ENCODE data around the gene ITIH5. TPM values are rescaled to one million over a fixed set of nuclear protein-coding genes. Genes with fewer than 3 reads are reported as not detected.

The ITIH5 gene
- total RNA-seq, 1 experiment from 2014 or later = not detected

DNA sequence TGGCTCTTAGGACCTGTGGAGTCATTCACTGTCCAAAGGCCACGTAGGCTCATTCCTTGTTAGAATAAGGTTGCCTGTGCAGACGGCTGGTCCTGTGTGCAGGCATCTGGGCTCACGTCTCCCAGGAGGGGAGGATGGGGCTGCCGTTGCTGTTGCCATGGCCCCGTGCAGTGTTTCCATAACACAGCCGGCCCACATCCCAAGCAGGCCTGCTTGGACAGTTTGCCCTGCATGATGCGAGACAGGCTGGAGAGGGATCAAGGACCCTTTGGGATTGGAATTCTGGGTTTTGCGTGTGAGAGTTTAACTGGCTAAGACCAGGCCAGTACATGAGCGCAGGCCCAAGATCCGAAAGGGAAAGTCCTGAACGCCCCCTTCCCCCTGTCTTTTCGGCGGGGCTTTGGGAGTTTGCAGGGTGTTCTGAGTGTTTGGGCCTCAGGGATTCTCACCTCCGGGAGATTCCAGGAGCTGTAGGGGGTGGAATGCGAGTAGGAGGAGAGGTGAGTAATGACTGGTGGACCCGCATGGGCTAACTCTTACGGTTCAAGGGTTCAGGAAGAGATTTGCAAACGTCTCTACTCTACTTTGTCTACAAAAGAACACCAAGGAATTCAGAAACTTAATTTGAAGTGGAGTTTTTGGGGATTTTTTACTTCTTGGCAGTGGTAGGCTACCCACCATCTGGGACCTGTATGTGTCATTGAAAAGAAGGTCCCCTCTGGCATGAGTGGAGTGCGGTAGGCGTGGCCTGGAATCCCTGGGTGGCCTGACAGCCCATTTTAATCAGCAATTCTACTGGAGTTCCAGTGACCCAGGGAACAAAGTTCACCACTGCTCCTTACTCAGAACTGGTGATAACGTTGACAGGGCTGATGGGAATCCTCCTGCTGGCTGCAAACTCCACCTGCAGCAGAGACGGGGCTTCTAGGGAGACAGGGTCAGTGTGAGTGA, 125.4 kb downstream of the ITIH5 start:
- POLR2A ChIA-PET = no interaction called here
- BruUV-seq (replicated peaks) = no TSS peak
- H3K27ac Mint-ChIP-seq (ENCODE audit: low read depth, unreplicated experiment) = no peak overlapping the region

DNA sequence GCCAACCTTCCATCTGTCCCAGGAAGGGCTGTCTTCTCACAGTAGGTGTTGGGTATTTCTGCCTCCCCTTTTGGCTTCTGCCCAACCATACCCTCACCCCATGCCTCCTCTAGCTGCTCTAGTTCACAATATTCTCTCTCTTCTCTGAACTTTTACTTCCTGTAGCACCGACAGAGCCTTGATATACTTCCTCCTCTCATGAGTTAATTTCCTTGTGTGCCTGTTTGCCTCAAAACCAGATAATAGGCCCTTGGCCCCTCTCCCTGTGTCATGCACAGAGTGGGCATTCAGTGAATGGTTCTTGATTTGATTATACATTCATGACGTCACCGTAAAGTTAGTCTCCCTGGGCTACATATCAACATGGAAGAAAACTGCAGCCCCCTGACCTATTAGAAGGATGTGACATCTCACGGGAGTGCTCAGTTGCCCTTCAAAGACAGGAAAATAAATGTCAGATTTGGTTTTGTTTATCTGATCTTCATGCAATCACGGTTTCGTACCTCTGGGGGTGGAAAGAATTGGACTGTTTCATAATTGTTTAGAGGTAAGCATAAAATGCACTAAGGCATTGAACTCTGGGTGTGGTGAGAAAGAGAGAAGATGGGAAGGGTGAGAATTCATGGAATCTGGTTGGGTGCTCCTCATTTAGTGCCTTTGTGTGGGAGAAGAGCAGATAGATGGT, 127.7 kb downstream of the ITIH5 start:
- Mint-ChIP-seq H3K4me3 (ENCODE audit: unreplicated experiment) (no peak overlapping the region), H3K36me3 (ENCODE audit: insufficient read depth, unreplicated experiment) (no peaks in the 10 kb centered on the region), H3K9me3 (ENCODE audit: unreplicated experiment) (peaks cover 7% of the 10 kb centered on the region), H3K27ac (ENCODE audit: low read depth, unreplicated experiment) (no peak overlapping the region), H3K27me3 (ENCODE audit: insufficient read depth, unreplicated experiment) (no peaks in the 10 kb centered on the region), H3K4me1 (ENCODE audit: insufficient read depth, unreplicated experiment) (no peaks in the 10 kb centered on the region)
- BruUV-seq (replicated peaks) = no TSS peak
- POLR2A ChIA-PET = no interaction called here
- intact Hi-C loops (cut with micrococcal nuclease) = no loop called here
- CTCF ChIA-PET = no interaction called here
- no peak for DNase-seq (ENCODE audit: unreplicated experiment)
- TF ChIP-seq, protein P1, sequence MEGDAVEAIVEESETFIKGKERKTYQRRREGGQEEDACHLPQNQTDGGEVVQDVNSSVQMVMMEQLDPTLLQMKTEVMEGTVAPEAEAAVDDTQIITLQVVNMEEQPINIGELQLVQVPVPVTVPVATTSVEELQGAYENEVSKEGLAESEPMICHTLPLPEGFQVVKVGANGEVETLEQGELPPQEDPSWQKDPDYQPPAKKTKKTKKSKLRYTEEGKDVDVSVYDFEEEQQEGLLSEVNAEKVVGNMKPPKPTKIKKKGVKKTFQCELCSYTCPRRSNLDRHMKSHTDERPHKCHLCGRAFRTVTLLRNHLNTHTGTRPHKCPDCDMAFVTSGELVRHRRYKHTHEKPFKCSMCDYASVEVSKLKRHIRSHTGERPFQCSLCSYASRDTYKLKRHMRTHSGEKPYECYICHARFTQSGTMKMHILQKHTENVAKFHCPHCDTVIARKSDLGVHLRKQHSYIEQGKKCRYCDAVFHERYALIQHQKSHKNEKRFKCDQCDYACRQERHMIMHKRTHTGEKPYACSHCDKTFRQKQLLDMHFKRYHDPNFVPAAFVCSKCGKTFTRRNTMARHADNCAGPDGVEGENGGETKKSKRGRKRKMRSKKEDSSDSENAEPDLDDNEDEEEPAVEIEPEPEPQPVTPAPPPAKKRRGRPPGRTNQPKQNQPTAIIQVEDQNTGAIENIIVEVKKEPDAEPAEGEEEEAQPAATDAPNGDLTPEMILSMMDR (IDR thresholded peaks at IDR 0.05; ENCODE audit: unreplicated experiment) = no peak

More for the DNA sequence above, 125.4 kb downstream of the ITIH5 start:
- no peaks in the 10 kb centered on the region for H3K4me1 Mint-ChIP-seq (ENCODE audit: insufficient read depth, unreplicated experiment)
- H3K4me3 Mint-ChIP-seq (ENCODE audit: unreplicated experiment) = no peak overlapping the region
- TF ChIP-seq, protein P1 (IDR thresholded peaks at IDR 0.05; ENCODE audit: unreplicated experiment) = no peak
- no peak for DNase-seq (ENCODE audit: unreplicated experiment)
- CTCF ChIA-PET = no interaction called here
- H3K36me3 Mint-ChIP-seq (ENCODE audit: insufficient read depth, unreplicated experiment) = no peaks in the 10 kb centered on the region
- intact Hi-C loops (cut with micrococcal nuclease) = no loop called here
- peaks cover 7% of the 10 kb centered on the region for H3K9me3 Mint-ChIP-seq (ENCODE audit: unreplicated experiment)
- no peaks in the 10 kb centered on the region for H3K27me3 Mint-ChIP-seq (ENCODE audit: insufficient read depth, unreplicated experiment)

DNA sequence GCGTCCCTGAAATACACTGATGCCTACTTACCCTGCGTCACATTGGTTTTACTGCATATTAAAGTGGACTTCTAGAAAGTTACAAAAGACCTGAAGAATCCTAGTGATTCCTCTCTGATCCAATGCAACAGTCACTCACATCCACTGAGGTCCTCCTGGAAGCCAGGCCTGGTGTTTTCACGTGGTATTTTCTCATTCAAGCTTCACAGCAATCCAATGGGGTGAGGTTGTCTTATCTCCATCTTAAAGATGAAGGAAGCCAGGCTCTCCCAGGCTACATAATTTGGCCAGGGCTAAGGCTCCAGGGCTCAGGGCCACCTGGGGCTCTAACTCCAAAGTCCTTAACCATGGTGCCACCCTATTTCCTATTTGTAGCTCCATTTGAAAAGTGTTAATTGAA, 129.6 kb downstream of the ITIH5 start:
- ChIA-PET CTCF (interaction anchor here (1.4 kb wide), 1 partner anchor 12 kb away, joined by 8 read pairs; no protein-coding TSS in a partner anchor), POLR2A (interaction anchor here (0.6 kb wide), 1 partner anchor 495 kb away, joined by 3 read pairs; no protein-coding TSS in a partner anchor)
- H3K27ac Mint-ChIP-seq (ENCODE audit: low read depth, unreplicated experiment) = no peak overlapping the region
- intact Hi-C loops (cut with micrococcal nuclease) = no loop called here
- DNase-seq (ENCODE audit: unreplicated experiment) = no peak
- H3K27me3 Mint-ChIP-seq (ENCODE audit: insufficient read depth, unreplicated experiment) = peaks cover 11% of the 10 kb centered on the region
- H3K4me1 Mint-ChIP-seq (ENCODE audit: insufficient read depth, unreplicated experiment) = no peaks in the 10 kb centered on the region
- peaks cover 7% of the 10 kb centered on the region for H3K9me3 Mint-ChIP-seq (ENCODE audit: unreplicated experiment)
- no peaks in the 10 kb centered on the region for H3K36me3 Mint-ChIP-seq (ENCODE audit: insufficient read depth, unreplicated experiment)
- BruUV-seq (replicated peaks) = no TSS peak
- no peak overlapping the region for H3K4me3 Mint-ChIP-seq (ENCODE audit: unreplicated experiment)
- TF ChIP-seq, protein P1 (IDR thresholded peaks at IDR 0.05; ENCODE audit: unreplicated experiment) = no peak

DNA sequence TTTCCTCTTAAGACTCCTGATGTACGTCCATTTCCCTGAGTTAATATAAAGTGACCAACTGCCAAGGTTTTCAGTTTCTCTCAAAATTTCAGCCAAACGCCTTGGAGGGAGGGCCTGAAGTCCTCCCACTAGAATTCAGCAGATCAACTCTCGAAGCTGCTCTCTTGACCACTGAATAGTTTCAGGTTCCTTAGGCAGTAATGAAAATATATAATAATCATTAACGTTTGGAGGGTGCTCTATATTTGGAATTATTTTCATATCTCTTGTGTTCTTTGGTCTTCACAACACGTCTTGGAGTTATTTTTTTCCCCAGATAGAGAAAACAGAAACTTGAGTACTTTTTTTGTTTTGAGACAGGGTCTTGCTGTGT, 132.3 kb downstream of the ITIH5 start:
- Mint-ChIP-seq H3K9me3 (ENCODE audit: unreplicated experiment) (peaks cover 7% of the 10 kb centered on the region), H3K36me3 (ENCODE audit: insufficient read depth, unreplicated experiment) (no peaks in the 10 kb centered on the region), H3K27me3 (ENCODE audit: insufficient read depth, unreplicated experiment) (peaks cover 27% of the 10 kb centered on the region), H3K4me3 (ENCODE audit: unreplicated experiment) (no peak overlapping the region), H3K27ac (ENCODE audit: low read depth, unreplicated experiment) (no peak overlapping the region), H3K4me1 (ENCODE audit: insufficient read depth, unreplicated experiment) (peaks cover 5% of the 10 kb centered on the region)
- BruUV-seq (replicated peaks) = no TSS peak
- no peak for DNase-seq (ENCODE audit: unreplicated experiment)
- ChIA-PET POLR2A (interaction anchor here (0.7 kb wide), 1 partner anchor 1616 kb away, joined by 3 read pairs; no protein-coding TSS in a partner anchor), CTCF (interaction anchor here (0.9 to 3.6 kb wide), 3 partner anchors 10 to 1772 kb away, joined by 3 to 18 read pairs (median 17); no protein-coding TSS in a partner anchor)
- intact Hi-C loops (cut with micrococcal nuclease) = no loop called here
- TF ChIP-seq, protein P1 (IDR thresholded peaks at IDR 0.05; ENCODE audit: unreplicated experiment) = no peak
